NB4 (cell line): ENCODE measurements around the gene GPR156.

ENCODE experiments used
- CTCF ChIP-seq: IDR thresholded peaks from one replicate; pipeline ENCODE4 v1.5.1; 2012; ENCODE audit warnings: low read depth, low read length
- POLR2A ChIP-seq: IDR thresholded peaks from 2 replicates; pipeline ENCODE4 v1.6.1; 2011; ENCODE audit warnings: mild to moderate bottlenecking; ENCODE audit not compliant: insufficient read length; ENCODE audit errors: extremely low read depth

DNA sequence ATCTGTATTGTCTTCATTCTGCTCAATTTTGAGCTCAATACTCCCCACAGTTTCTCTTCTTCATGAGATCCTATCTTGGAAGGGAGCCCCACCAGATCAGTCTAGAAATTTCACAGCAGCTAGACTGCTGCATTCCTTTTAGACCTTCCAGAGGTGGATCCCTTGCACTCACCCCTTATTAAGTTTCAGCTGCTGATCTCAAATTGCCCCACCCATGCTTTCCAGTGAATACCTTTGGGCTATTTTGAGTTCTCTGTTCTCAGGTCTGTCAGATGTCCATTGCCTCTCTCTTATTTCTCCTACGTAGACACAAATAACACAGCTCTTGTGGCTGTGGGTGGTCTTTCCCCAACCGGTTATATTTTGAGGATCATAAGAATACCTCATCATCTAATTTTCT is 60.8 kb downstream of the GPR156 start:
- TF ChIP-seq POLR2A = no peak
- no peak for TF ChIP-seq CTCF
